Measurements from ENCODE around the gene SLC13A1. TPM values are rescaled to one million over a fixed set of nuclear protein-coding genes. Genes with fewer than 3 reads are reported as not detected.

The SLC13A1 gene
- total and polyA plus RNA-seq, 2 experiments from 2014 or later, result not detected

- TF ChIP-seq ETS1 (IDR thresholded peaks at IDR 0.05), result no peak
- TF ChIP-seq EZH2phosphoT487 (IDR thresholded peaks at IDR 0.05; ENCODE audit: unreplicated experiment), result no peak
- no peak for TF ChIP-seq POLR2AphosphoS5 (IDR thresholded peaks at IDR 0.05; ENCODE audit: low read depth)
- no peak for TF ChIP-seq REST (IDR thresholded peaks at IDR 0.05; ENCODE audit: unreplicated experiment)
- TF ChIP-seq NANOG (IDR thresholded peaks at IDR 0.05; ENCODE audit: borderline replicate concordance), result no peak
- no peak for TF ChIP-seq EZH2 (IDR thresholded peaks at IDR 0.05; ENCODE audit: low read depth, unreplicated experiment)
- TF ChIP-seq CREB1 (CRISPR knock-in tag; IDR thresholded peaks at IDR 0.05; ENCODE audit: low read depth), result no peak
- no peak for TF ChIP-seq CTCF (conservative IDR thresholded peaks at IDR 0.05; ENCODE audit: low read depth in 2 of 2)
These were observed 11.2 kb upstream of the SLC13A1 start (continued) for GRCh38 chr7:123210986-123211385.

GRCh38 chr7:123209786-123210185, 10.0 kb upstream of the SLC13A1 start:
- H3K9me2 ChIP-seq (ENCODE audit: insufficient read depth), result peaks cover 17% of the 10 kb centered on the region
- no peaks in the 10 kb centered on the region for H3K27me3 ChIP-seq (ENCODE audit: insufficient read depth)
- Mint-ChIP-seq H3K4me3 (no peak overlapping the region), H3K27me3 (ENCODE audit: insufficient read depth, low read depth, poor library complexity) (no peaks in the 10 kb centered on the region), H3K36me3 (ENCODE audit: low read depth) (peaks cover 12% of the 10 kb centered on the region; the same call in 2 of the 3 replicates), H3K9me3 (peaks cover 7% of the 10 kb centered on the region), H3K27ac (no peak overlapping the region), H3K4me1 (peaks cover 29% of the 10 kb centered on the region)
- no peak overlapping the region for H2AFZ ChIP-seq
- no peak for DNase-seq (ENCODE audit: low spot score)
- H3K4me3 ChIP-seq, result no peak overlapping the region
- H3F3A ChIP-seq (replicated peaks; ENCODE audit: low read depth), result no peaks in the 10 kb centered on the region
- ATAC-seq, result no peak
- peaks cover 15% of the 10 kb centered on the region for H3K4me1 ChIP-seq (ENCODE audit: insufficient read depth)
- no peak overlapping the region for H3K4me2 ChIP-seq
- no peak overlapping the region for H3K27ac ChIP-seq (ENCODE audit: low read depth)
- no peaks in the 10 kb centered on the region for H3K79me2 ChIP-seq (replicated peaks; ENCODE audit: insufficient read depth)
- H4K20me1 ChIP-seq (replicated peaks; ENCODE audit: insufficient read depth), result no peaks in the 10 kb centered on the region
- no peaks in the 10 kb centered on the region; the same call in none of the 2 replicates for H3K36me3 ChIP-seq (ENCODE audit: insufficient read depth)
- TF ChIP-seq POLR2AphosphoS5 (IDR thresholded peaks at IDR 0.05; ENCODE audit: low read depth) (no peak), CREB1 (CRISPR knock-in tag; IDR thresholded peaks at IDR 0.05; ENCODE audit: low read depth) (no peak), STAT1 (IDR thresholded peaks at IDR 0.05; ENCODE audit: unreplicated experiment) (no peak), ZNF114 (CRISPR knock-in tag; IDR thresholded peaks at IDR 0.05) (no peak), CTCF (conservative IDR thresholded peaks at IDR 0.05; ENCODE audit: low read depth in 2 of 2) (no peak), ZNF331 (CRISPR knock-in tag; IDR thresholded peaks at IDR 0.05; ENCODE audit: low read depth) (no peak), EZH2phosphoT487 (IDR thresholded peaks at IDR 0.05; ENCODE audit: unreplicated experiment) (no peak)

All from GM23338 (cell line).